Liver (tissue), 9 donors: ENCODE results near the gene PNLIP. TPM values are rescaled to one million over a fixed set of nuclear protein-coding genes. Genes with fewer than 3 reads are reported as not detected.

ENCODE experiments used
- DNase-seq: peaks from one replicate; pipeline ENCODE4 v3.0.0-alpha.2; 2017; ENCODE audit warnings: low spot score
- H3K27ac ChIP-seq, 2 donors: one replicate each; pipeline ENCODE4 v1.7.0; 2013; ENCODE audit warnings: inconsistent platforms in 2 of 2, low read length in 2 of 2, control low read depth in 1 of 2, low read depth in 1 of 2, mild to moderate bottlenecking in 1 of 2
- H3K27me3 ChIP-seq, 4 donors: one replicate each; pipeline versions ENCODE4 v1.6.1 to v1.7.0; 2013; ENCODE audit warnings: low read length in 3 of 4, inconsistent platforms in 1 of 4, mild to moderate bottlenecking in 1 of 4, moderate library complexity in 1 of 4; ENCODE audit not compliant: control insufficient read depth in 4 of 4, insufficient read depth in 4 of 4
- H3K36me3 ChIP-seq, 4 donors: one replicate each; pipeline versions ENCODE4 v1.6.1 to v1.7.0; 2013; ENCODE audit warnings: low read length in 3 of 4, mild to moderate bottlenecking in 3 of 4, low read depth in 1 of 4, moderate library complexity in 1 of 4; ENCODE audit not compliant: control insufficient read depth in 4 of 4, insufficient read depth in 3 of 4
- H3K4me1 ChIP-seq, 4 donors: one replicate each; pipeline versions ENCODE4 v1.6.1 to v1.7.0; 2013; ENCODE audit warnings: low read length in 3 of 4, mild to moderate bottlenecking in 3 of 4, moderate library complexity in 1 of 4; ENCODE audit not compliant: control insufficient read depth in 4 of 4, insufficient read depth in 4 of 4
- H3K4me3 ChIP-seq, 3 donors: one replicate each; pipeline versions ENCODE4 v1.6.1 to v1.7.0; 2013; ENCODE audit warnings: low read length in 3 of 3, control low read depth in 1 of 3, low read depth in 1 of 3, mild to moderate bottlenecking in 1 of 3
- H3K9ac ChIP-seq, 2 donors: one replicate each; pipeline ENCODE4 v1.7.0; 2013; ENCODE audit warnings: low read length in 2 of 2, mild to moderate bottlenecking in 2 of 2, moderate library complexity in 2 of 2, control low read depth in 1 of 2, low read depth in 1 of 2
- H3K9me3 ChIP-seq, 4 donors: one replicate each; pipeline versions ENCODE4 v1.6.1 to v1.7.0; 2013; ENCODE audit warnings: low read length in 3 of 4; ENCODE audit not compliant: control insufficient read depth in 4 of 4
- EGR1 ChIP-seq, 2 donors: IDR thresholded peaks; 2 replicates each; pipeline ENCODE4 v1.6.1; 2016 to 2018; ENCODE audit warnings: antibody characterized with exemption in 2 of 2, low read depth in 2 of 2
- FOXA1 ChIP-seq: IDR thresholded peaks from 2 replicates; pipeline ENCODE4 v1.6.1; 2016; ENCODE audit warnings: antibody characterized with exemption
- FOXA2 ChIP-seq: IDR thresholded peaks from 2 replicates; pipeline ENCODE4 v1.6.1; 2016; ENCODE audit warnings: antibody characterized with exemption
- GABPA ChIP-seq, 2 donors: IDR thresholded peaks in 1 of 2; conservative IDR thresholded peaks in 1 of 2; 2 replicates each; pipeline ENCODE4 v1.6.1; 2016; ENCODE audit warnings: antibody characterized with exemption in 2 of 2, mild to moderate bottlenecking in 1 of 2, moderate library complexity in 1 of 2
- HNF4A ChIP-seq, 2 donors: conservative IDR thresholded peaks; 2 replicates each; pipeline ENCODE4 v1.6.1; 2016; ENCODE audit warnings: antibody characterized with exemption in 2 of 2, mild to moderate bottlenecking in 2 of 2
- HNF4G ChIP-seq: IDR thresholded peaks from 2 replicates; pipeline ENCODE4 v1.6.1; 2016; ENCODE audit warnings: antibody characterized with exemption
- NR2F2 ChIP-seq: IDR thresholded peaks from 2 replicates; pipeline ENCODE4 v1.6.1; 2016; ENCODE audit warnings: antibody characterized with exemption
- RAD21 ChIP-seq, 2 donors: IDR thresholded peaks; 2 replicates each; pipeline ENCODE4 v1.6.1; 2016; ENCODE audit warnings: antibody characterized with exemption in 2 of 2, mild to moderate bottlenecking in 2 of 2
- RXRA ChIP-seq, 2 donors: IDR thresholded peaks; 2 replicates each; pipeline ENCODE4 v1.6.1; 2017 to 2018; ENCODE audit warnings: antibody characterized with exemption in 2 of 2, mild to moderate bottlenecking in 1 of 2
- SP1 ChIP-seq: IDR thresholded peaks from 2 replicates; pipeline ENCODE4 v1.6.1; 2018; ENCODE audit warnings: antibody characterized with exemption, mild to moderate bottlenecking
- TAF1 ChIP-seq: conservative IDR thresholded peaks from 2 replicates; pipeline ENCODE4 v1.6.1; 2016; ENCODE audit warnings: antibody characterized with exemption, mild to moderate bottlenecking
- YY1 ChIP-seq: IDR thresholded peaks from 2 replicates; pipeline ENCODE4 v1.6.1; 2016; ENCODE audit warnings: antibody characterized with exemption, mild to moderate bottlenecking
- WGBS: extraction: QIAGEN DNeasy Blood & Tissue Kit; methylation state at CpG from one replicate; pipeline ENCODE4 v1.1.7; 2013; 5-methylcytosine and 5-hydroxymethylcytosine counted together
- polyA plus RNA-seq, 2 donors: library from polyadenylated mRNA; stranded (reverse) in 1 of 2; unstranded in 1 of 2; fragments of 200-250 nt in 1 of 2; fragments of >200 nt in 1 of 2; fragmentation: Nextera tagmentation in 1 of 2; extraction: Ambion mirVana in 1 of 2; gene quantifications; one replicate each; pipeline versions ENCODE4 v1.2.1 to v1.2.3, GENCODE V29; 2013 to 2015
- total RNA-seq, 2 donors: library from RNA; depleted of rRNA; stranded (reverse); fragments of >200 nt; gene quantifications; one replicate each; pipeline ENCODE4 v1.2.3, GENCODE V29; 2014
- TF ChIP-seq, protein P1 (sequence below): IDR thresholded peaks from 2 replicates; pipeline ENCODE4 v1.6.1; 2016; ENCODE audit warnings: antibody characterized with exemption
- TF ChIP-seq, protein P2 (sequence below): IDR thresholded peaks from 2 replicates; pipeline ENCODE4 v1.6.1; 2016; ENCODE audit warnings: antibody characterized with exemption, mild to moderate bottlenecking
- TF ChIP-seq, protein P3 (sequence below): IDR thresholded peaks from 2 replicates; pipeline ENCODE4 v1.6.1; 2016; ENCODE audit warnings: antibody characterized with exemption
- donor health status: healthy.
- donor health status: healthy.
- donor health status: healthy.
- donor health status: healthy.
- donor health status: healthy.

Gene PNLIP
- total and polyA plus RNA-seq, 4 donors: 0.14 TPM; not detected in 3

DNA sequence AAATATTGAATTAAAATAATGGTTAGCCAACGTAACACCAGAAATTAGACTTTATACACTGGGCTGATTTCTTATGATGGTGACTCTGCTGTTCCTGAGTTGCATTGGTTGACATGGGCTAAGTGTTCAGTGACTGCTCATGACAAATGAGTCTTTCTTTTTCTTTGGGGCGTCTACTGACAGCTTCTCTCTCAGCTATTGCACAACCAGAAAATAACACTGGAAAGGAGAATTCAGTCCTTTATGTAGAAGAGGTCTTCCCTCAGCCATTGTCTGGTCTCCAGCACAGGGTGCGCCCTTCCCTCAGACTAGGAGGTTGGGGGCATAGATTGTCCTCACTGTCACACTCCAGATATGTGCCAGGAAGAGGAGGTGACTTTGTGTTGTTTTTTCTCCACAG is 21.6 kb downstream of the PNLIP start:
- H3K4me3 ChIP-seq: no peak overlapping the region
- no peaks in the 10 kb centered on the region for H3K9me3 ChIP-seq
- TF ChIP-seq TAF1: no peak
- TF ChIP-seq, protein P1, sequence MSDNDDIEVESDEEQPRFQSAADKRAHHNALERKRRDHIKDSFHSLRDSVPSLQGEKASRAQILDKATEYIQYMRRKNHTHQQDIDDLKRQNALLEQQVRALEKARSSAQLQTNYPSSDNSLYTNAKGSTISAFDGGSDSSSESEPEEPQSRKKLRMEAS: no peak
- no peak for TF ChIP-seq NR2F2
- TF ChIP-seq HNF4A (conservative IDR thresholded peaks at IDR 0.05): no peak
- H3K27me3 ChIP-seq: peaks cover 0 to 7% (median 2%) of the 10 kb centered on the region in 4 donors
- DNase-seq: no peak
- WGBS: 69% methylated on average over 3 of the region's 3 CpGs
- no peaks in the 10 kb centered on the region for H3K36me3 ChIP-seq
- H3K27ac ChIP-seq: no peak overlapping the region
- no peaks in the 10 kb centered on the region for H3K4me1 ChIP-seq
- no peak overlapping the region for H3K9ac ChIP-seq

DNA sequence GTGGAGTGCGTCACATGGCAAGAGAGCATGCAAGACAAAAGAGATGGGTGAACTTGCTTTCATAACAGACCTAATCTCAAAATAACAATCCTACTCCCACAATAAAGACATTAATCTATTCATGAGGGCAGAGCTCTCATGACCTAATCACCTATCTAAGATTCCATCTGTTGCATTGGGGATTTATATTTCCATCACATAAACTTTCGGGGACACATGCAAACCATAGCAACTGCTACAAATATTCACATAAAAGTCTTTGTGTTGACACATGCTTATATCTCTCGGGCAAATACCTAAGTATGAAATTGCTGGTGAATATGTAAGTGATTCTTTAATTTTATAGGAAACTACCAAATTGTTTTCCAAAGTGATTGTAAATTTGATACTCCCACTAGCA is 29.1 kb downstream of the PNLIP start:
- Histone ChIP-seq H3K27ac (no peak overlapping the region), H3K4me1 (no peaks in the 10 kb centered on the region), H3K4me3 (no peak overlapping the region), H3K9me3 (no peaks in the 10 kb centered on the region), H3K27me3 (peaks cover 0 to 3% (median 0%) of the 10 kb centered on the region in 4 donors), H3K36me3 (no peaks in the 10 kb centered on the region), H3K9ac (no peak overlapping the region)
- no peak for DNase-seq
- TF ChIP-seq RAD21 (IDR thresholded peaks at IDR 0.05) (no peak), RXRA (IDR thresholded peaks at IDR 0.05) (no peak), HNF4A (conservative IDR thresholded peaks at IDR 0.05) (no peak), YY1 (no peak), EGR1 (IDR thresholded peaks at IDR 0.05; ENCODE audit: low read depth in 2 of 2) (no peak), FOXA1 (no peak), FOXA2 (no peak), GABPA (IDR thresholded peaks at IDR 0.05 in 1 of 2, conservative IDR thresholded peaks at IDR 0.05 in 1 of 2) (no peak), HNF4G (no peak), SP1 (no peak), NR2F2 (no peak), TAF1 (no peak)
- TF ChIP-seq, protein P1: no peak
- TF ChIP-seq, protein P2, sequence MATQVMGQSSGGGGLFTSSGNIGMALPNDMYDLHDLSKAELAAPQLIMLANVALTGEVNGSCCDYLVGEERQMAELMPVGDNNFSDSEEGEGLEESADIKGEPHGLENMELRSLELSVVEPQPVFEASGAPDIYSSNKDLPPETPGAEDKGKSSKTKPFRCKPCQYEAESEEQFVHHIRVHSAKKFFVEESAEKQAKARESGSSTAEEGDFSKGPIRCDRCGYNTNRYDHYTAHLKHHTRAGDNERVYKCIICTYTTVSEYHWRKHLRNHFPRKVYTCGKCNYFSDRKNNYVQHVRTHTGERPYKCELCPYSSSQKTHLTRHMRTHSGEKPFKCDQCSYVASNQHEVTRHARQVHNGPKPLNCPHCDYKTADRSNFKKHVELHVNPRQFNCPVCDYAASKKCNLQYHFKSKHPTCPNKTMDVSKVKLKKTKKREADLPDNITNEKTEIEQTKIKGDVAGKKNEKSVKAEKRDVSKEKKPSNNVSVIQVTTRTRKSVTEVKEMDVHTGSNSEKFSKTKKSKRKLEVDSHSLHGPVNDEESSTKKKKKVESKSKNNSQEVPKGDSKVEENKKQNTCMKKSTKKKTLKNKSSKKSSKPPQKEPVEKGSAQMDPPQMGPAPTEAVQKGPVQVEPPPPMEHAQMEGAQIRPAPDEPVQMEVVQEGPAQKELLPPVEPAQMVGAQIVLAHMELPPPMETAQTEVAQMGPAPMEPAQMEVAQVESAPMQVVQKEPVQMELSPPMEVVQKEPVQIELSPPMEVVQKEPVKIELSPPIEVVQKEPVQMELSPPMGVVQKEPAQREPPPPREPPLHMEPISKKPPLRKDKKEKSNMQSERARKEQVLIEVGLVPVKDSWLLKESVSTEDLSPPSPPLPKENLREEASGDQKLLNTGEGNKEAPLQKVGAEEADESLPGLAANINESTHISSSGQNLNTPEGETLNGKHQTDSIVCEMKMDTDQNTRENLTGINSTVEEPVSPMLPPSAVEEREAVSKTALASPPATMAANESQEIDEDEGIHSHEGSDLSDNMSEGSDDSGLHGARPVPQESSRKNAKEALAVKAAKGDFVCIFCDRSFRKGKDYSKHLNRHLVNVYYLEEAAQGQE: no peak
- TF ChIP-seq, protein P3, sequence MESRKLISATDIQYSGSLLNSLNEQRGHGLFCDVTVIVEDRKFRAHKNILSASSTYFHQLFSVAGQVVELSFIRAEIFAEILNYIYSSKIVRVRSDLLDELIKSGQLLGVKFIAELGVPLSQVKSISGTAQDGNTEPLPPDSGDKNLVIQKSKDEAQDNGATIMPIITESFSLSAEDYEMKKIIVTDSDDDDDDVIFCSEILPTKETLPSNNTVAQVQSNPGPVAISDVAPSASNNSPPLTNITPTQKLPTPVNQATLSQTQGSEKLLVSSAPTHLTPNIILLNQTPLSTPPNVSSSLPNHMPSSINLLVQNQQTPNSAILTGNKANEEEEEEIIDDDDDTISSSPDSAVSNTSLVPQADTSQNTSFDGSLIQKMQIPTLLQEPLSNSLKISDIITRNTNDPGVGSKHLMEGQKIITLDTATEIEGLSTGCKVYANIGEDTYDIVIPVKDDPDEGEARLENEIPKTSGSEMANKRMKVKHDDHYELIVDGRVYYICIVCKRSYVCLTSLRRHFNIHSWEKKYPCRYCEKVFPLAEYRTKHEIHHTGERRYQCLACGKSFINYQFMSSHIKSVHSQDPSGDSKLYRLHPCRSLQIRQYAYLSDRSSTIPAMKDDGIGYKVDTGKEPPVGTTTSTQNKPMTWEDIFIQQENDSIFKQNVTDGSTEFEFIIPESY: no peak
- WGBS: 69% methylated on average over 3 of the region's 3 CpGs
